ENCODE measurements around the gene NACAD.

The NACAD gene

GRCh38 chr7:45070254-45070642 lies 18.5 kb downstream of the NACAD start:
- peak; percentile 28 for TF ChIP-seq REST (IDR thresholded peaks at IDR 0.05; ENCODE audit: insufficient replicate concordance, low read depth)
- TF ChIP-seq CTCF (IDR thresholded peaks at IDR 0.05; ENCODE audit: insufficient read depth, low read length) = no peak
- H3K27ac ChIP-seq (replicated peaks) = no peak overlapping the region
- no peak overlapping the region for H3K4me3 ChIP-seq (replicated peaks; ENCODE audit: insufficient read depth, low read length)
- DNase-seq (ENCODE audit: low read depth in 1 of 2, low spot score in 1 of 2) = no peak
- no peaks in the 10 kb centered on the region for H3K27me3 ChIP-seq (ENCODE audit: insufficient read depth, poor library complexity, severe bottlenecking)

- Histone ChIP-seq H3K27me3 (ENCODE audit: insufficient read depth, poor library complexity, severe bottlenecking) (no peaks in the 10 kb centered on the region), H3K4me3 (replicated peaks; ENCODE audit: insufficient read depth, low read length) (no peak overlapping the region), H3K27ac (replicated peaks) (no peak overlapping the region)
- DNase-seq (ENCODE audit: low read depth in 1 of 2, low spot score in 1 of 2) = no peak
- TF ChIP-seq REST (IDR thresholded peaks at IDR 0.05; ENCODE audit: insufficient replicate concordance, low read depth) (no peak), CTCF (IDR thresholded peaks at IDR 0.05; ENCODE audit: insufficient read depth, low read length) (no peak), SPI1 (IDR thresholded peaks at IDR 0.05; ENCODE audit: borderline replicate concordance, low read depth) (no peak), GABPA (IDR thresholded peaks at IDR 0.05; ENCODE audit: low read depth) (no peak), POLR2AphosphoS5 (IDR thresholded peaks at IDR 0.05; ENCODE audit: low read depth) (no peak)
Measured at GRCh38 chr7:45069444-45070253, 19.1 kb downstream of the NACAD start.

- H3K27ac ChIP-seq (replicated peaks) = no peak overlapping the region
- TF ChIP-seq SPI1 (IDR thresholded peaks at IDR 0.05; ENCODE audit: borderline replicate concordance, low read depth) = no peak
- TF ChIP-seq CTCF (IDR thresholded peaks at IDR 0.05; ENCODE audit: insufficient read depth, low read length) = no peak
- TF ChIP-seq GABPA (IDR thresholded peaks at IDR 0.05; ENCODE audit: low read depth) = no peak
- TF ChIP-seq REST (IDR thresholded peaks at IDR 0.05; ENCODE audit: insufficient replicate concordance, low read depth) = no peak
- no peak for TF ChIP-seq POLR2AphosphoS5 (IDR thresholded peaks at IDR 0.05; ENCODE audit: low read depth)
- H3K4me3 ChIP-seq (replicated peaks; ENCODE audit: insufficient read depth, low read length) = no peak overlapping the region
- no peaks in the 10 kb centered on the region for H3K27me3 ChIP-seq (ENCODE audit: insufficient read depth, poor library complexity, severe bottlenecking)
- no peak for DNase-seq (ENCODE audit: low read depth in 1 of 2, low spot score in 1 of 2)
Measured at GRCh38 chr7:45068236-45069023, 20.3 kb downstream of the NACAD start.
